ENCODE measurements around the gene SWAP70. TPM values are rescaled to one million over a fixed set of nuclear protein-coding genes. Genes with fewer than 3 reads are reported as not detected.

SWAP70 gene
- total and polyA plus RNA-seq, 2 of the 8 experiments (the other 6 are each of a cell fraction or from before 2014, with no cell fraction given): 14.8 to 37.5 TPM

- Histone ChIP-seq H3K36me3 (ENCODE audit: control insufficient read depth in 2 of 4, insufficient read depth in 4 of 4, low read length in 3 of 4) (peaks cover 0 to 20% (median 14%) of the 10 kb centered on the region in 4 experiments; a peak in 5 of 8 replicates), H3K9ac (replicated peaks in 1 of 4; ENCODE audit: extremely low read depth in 1 of 4, low read depth in 3 of 4, low read length in 3 of 4) (no peak overlapping the region), H3K23me2 (ENCODE audit: low read depth, low read length) (no peaks in the 10 kb centered on the region), H2BK120ac (replicated peaks; ENCODE audit: low read depth, low read length) (no peak overlapping the region), H3K56ac (replicated peaks; ENCODE audit: insufficient read length, low read depth, low read length) (no peak overlapping the region), H3K14ac (ENCODE audit: insufficient read length) (no peak overlapping the region), H4K91ac (replicated peaks; ENCODE audit: insufficient read length, low read length) (no peak overlapping the region), H2BK20ac (ENCODE audit: low read length) (no peak overlapping the region), H4K20me1 (replicated peaks in 1 of 2; ENCODE audit: control insufficient read depth in 1 of 2, insufficient read depth in 2 of 2, low read length in 2 of 2) (no peaks in the 10 kb centered on the region), H2BK12ac (ENCODE audit: low read depth, low read length) (no peak overlapping the region), H2AK5ac (ENCODE audit: low read depth, low read length) (no peak overlapping the region), H3K27ac (ENCODE audit: low read depth, low read length) (no peak overlapping the region), H2BK15ac (ENCODE audit: low read length) (no peak overlapping the region), H4K5ac (ENCODE audit: insufficient read length, low read depth, low read length) (no peak overlapping the region), H3K79me2 (ENCODE audit: control insufficient read depth in 1 of 2, insufficient read depth in 2 of 2, low read length in 2 of 2) (no peaks in the 10 kb centered on the region), H3K9me3 (ENCODE audit: insufficient read depth in 2 of 2, low read depth in 1 of 2, low read length in 1 of 2) (no peaks in the 10 kb centered on the region), H3K4ac (replicated peaks; ENCODE audit: insufficient read length, low read depth, low read length) (no peak overlapping the region), H2BK5ac (ENCODE audit: low read depth, low read length) (no peak overlapping the region), H3K4me3 (ENCODE audit: extremely low read depth in 1 of 4, insufficient read depth in 2 of 4, low read depth in 3 of 4, low read length in 4 of 4) (peak overlapping the region in 1 of 4 experiments; percentile 16; a peak in 1 of 8 replicates), H3K18ac (ENCODE audit: extremely low read depth, low read length) (no peak overlapping the region), H3K23ac (ENCODE audit: insufficient read length) (no peak overlapping the region), H3K4me2 (ENCODE audit: insufficient read depth in 1 of 2, low read depth in 2 of 2, low read length in 2 of 2) (peak overlapping the region in 1 of 2 experiments; percentile 15; a peak in 1 of 4 replicates), H3K79me1 (ENCODE audit: low read depth, low read length) (no peaks in the 10 kb centered on the region), H3K27me3 (replicated peaks in 1 of 4; ENCODE audit: control insufficient read depth in 3 of 4, extremely low read depth in 1 of 4, insufficient read depth in 3 of 4, low read length in 3 of 4) (no peaks in the 10 kb centered on the region), H3K4me1 (replicated peaks in 1 of 4; ENCODE audit: control insufficient read depth in 3 of 4, insufficient read depth in 4 of 4, low read length in 3 of 4) (peaks cover 2 to 10% (median 6%) of the 10 kb centered on the region in 4 experiments; a peak in 6 of 7 replicates), H2AFZ (ENCODE audit: low read length) (no peak overlapping the region), H4K8ac (ENCODE audit: extremely low read depth, insufficient read depth, low read length) (no peak overlapping the region)
- FAIRE-seq (no peak), DNase-seq (ENCODE audit: low read depth in 1 of 2, low spot score in 2 of 2) (no peak)
- CTCF ChIA-PET (ENCODE audit: partially characterized antibody): interaction anchor here (1.2 to 2.6 kb wide), 3 partner anchors 9 to 164 kb away, joined by 3 to 9 read pairs (median 3); no protein-coding TSS in a partner anchor
- POLR2A ChIA-PET (ENCODE audit: partially characterized antibody): interaction anchor here (0.9 to 1.3 kb wide), 2 partner anchors 10 to 12 kb away, joined by 3 to 4 read pairs; no protein-coding TSS in a partner anchor
- no peak for TF ChIP-seq SIRT6 (IDR thresholded peaks at IDR 0.05; ENCODE audit: low read length)
- TF ChIP-seq ATF2 (IDR thresholded peaks at IDR 0.05; ENCODE audit: low read length): no peak
- TF ChIP-seq CREB1 (IDR thresholded peaks at IDR 0.05): no peak
- no peak for TF ChIP-seq SRF (IDR thresholded peaks at IDR 0.05; ENCODE audit: low read depth, low read length)
- no peak for TF ChIP-seq SP4 (IDR thresholded peaks at IDR 0.05; ENCODE audit: low read length)
- TF ChIP-seq RBBP5 (IDR thresholded peaks at IDR 0.05; ENCODE audit: borderline replicate concordance, low read depth, low read length): peak; percentile 46; the same call in 1 of the 2 replicates
- no peak for TF ChIP-seq TAF7 (optimal IDR thresholded peaks at IDR 0.05; ENCODE audit: borderline replicate concordance, low read depth, low read length)
- 97% methylated on average over 2 of the region's 2 CpGs; no CpG with 5 or more reads in 1 of the 2 experiments for WGBS, 2 experiments (ENCODE audit: extremely low coverage in 1 of 2, insufficient coverage in 1 of 2, insufficient read length in 1 of 2, insufficient replicate concordance in 2 of 2, low coverage in 1 of 2, low lambda C conversion rate in 2 of 2, missing lambda C conversion rate in 1 of 2)
These were observed 113.2 kb downstream of the SWAP70 start for GRCh38 chr11:9777066-9777465.
